SK-N-MC (cell line): ENCODE measurements around the gene UST.

ENCODE experiments used
- EZH2 ChIP-seq: fragments of 200-600 bp; sonication (generic); IDR thresholded peaks from one replicate; pipeline ENCODE4 v1.6.1; 2017; ENCODE audit warnings: antibody characterized with exemption
- FOXP2 ChIP-seq: optimal IDR thresholded peaks from 2 replicates; pipeline ENCODE3; 2011; ENCODE audit warnings: mild to moderate bottlenecking, moderate library complexity; ENCODE audit not compliant: insufficient read depth; ENCODE audit errors: extremely low read length, control extremely low read depth
- POLR2AphosphoS5 ChIP-seq: IDR thresholded peaks from 2 replicates; pipeline ENCODE4 v1.6.1; 2012; ENCODE audit warnings: mild to moderate bottlenecking, low read depth, low read length, borderline replicate concordance

DNA sequence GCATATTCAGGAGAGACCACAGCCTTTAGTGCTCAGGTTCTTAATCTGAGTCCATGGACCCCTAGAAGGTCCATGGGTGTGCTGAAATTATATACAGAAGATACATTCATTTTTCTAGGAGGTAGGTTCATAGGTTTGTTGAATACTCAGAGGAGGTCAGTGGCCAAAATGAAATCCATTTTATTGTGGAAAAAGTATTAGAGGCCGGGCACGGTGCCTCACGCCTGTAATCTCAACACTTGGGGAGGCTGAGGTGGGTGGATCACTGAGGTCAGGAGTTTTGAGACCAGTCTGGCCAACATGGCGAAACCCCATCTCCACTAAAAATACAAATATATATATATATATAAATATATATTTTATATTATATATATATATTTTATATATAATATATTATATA is 9.0 kb upstream of the UST start:
- TF ChIP-seq EZH2 (no peak), POLR2AphosphoS5 (no peak), FOXP2 (no peak)
